Measurements from ENCODE around the gene CDKN2B. TPM values are rescaled to one million over a fixed set of nuclear protein-coding genes. Genes with fewer than 3 reads are reported as not detected.

CDKN2B gene
- total RNA-seq, 2 experiments from 2014 or later, result 2.0 to 3.7 TPM

- POLR2A ChIA-PET, result interaction anchor here (2.5 kb wide), 1 partner anchor 8 kb away, joined by 11 read pairs; no protein-coding TSS in a partner anchor
- DNase-seq (ENCODE audit: low spot score), result no peak
- BruUV-seq (replicated peaks), result no TSS peak
Observed at GRCh38 chr9:22045423-22045822, 36.3 kb upstream of the CDKN2B start.

GRCh38 chr9:22044583-22044982 lies 35.5 kb upstream of the CDKN2B start:
- Histone ChIP-seq H3K4me1 (ENCODE audit: insufficient read depth, low read length, poor library complexity, severe bottlenecking) (no peaks in the 10 kb centered on the region), H3K9me3 (ENCODE audit: low read length) (no peaks in the 10 kb centered on the region), H3K27ac (ENCODE audit: low read depth, low read length, poor library complexity, severe bottlenecking) (no peak overlapping the region), H2AFZ (ENCODE audit: low read length) (no peak overlapping the region), H3K4me3 (ENCODE audit: low read depth, low read length, poor library complexity, severe bottlenecking) (no peak overlapping the region), H4K20me1 (ENCODE audit: insufficient read depth, low read length) (no peaks in the 10 kb centered on the region), H3K79me2 (ENCODE audit: insufficient read depth, low read depth, low read length) (no peaks in the 10 kb centered on the region), H3K4me2 (ENCODE audit: low read length) (no peak overlapping the region), H3K36me3 (ENCODE audit: insufficient read depth, low read length) (no peaks in the 10 kb centered on the region; the same call in 1 of the 2 replicates), H3K9me2 (ENCODE audit: insufficient read depth, low read length) (no peaks in the 10 kb centered on the region)
- no peak for DNase-seq (ENCODE audit: low spot score)
- no TSS peak for BruUV-seq (replicated peaks)
- intact Hi-C loops (cut with micrococcal nuclease; ENCODE audit: unreplicated experiment), result no loop called here
- TF ChIP-seq, protein P1, sequence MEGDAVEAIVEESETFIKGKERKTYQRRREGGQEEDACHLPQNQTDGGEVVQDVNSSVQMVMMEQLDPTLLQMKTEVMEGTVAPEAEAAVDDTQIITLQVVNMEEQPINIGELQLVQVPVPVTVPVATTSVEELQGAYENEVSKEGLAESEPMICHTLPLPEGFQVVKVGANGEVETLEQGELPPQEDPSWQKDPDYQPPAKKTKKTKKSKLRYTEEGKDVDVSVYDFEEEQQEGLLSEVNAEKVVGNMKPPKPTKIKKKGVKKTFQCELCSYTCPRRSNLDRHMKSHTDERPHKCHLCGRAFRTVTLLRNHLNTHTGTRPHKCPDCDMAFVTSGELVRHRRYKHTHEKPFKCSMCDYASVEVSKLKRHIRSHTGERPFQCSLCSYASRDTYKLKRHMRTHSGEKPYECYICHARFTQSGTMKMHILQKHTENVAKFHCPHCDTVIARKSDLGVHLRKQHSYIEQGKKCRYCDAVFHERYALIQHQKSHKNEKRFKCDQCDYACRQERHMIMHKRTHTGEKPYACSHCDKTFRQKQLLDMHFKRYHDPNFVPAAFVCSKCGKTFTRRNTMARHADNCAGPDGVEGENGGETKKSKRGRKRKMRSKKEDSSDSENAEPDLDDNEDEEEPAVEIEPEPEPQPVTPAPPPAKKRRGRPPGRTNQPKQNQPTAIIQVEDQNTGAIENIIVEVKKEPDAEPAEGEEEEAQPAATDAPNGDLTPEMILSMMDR (conservative IDR thresholded peaks at IDR 0.05; ENCODE audit: low read length), result no peak
- no peak for TF ChIP-seq EZH2phosphoT487 (IDR thresholded peaks at IDR 0.05; ENCODE audit: borderline replicate concordance, low read depth, low read length)
- ChIA-PET POLR2A (interaction anchor here (2.5 kb wide), 1 partner anchor 9 kb away, joined by 11 read pairs; no protein-coding TSS in a partner anchor), CTCF (ENCODE audit: unreplicated experiment) (no interaction called here)

More at GRCh38 chr9:22045423-22045822, 36.3 kb upstream of the CDKN2B start:
- no peak overlapping the region for H3K4me3 ChIP-seq (ENCODE audit: low read depth, low read length, poor library complexity, severe bottlenecking)
- peaks cover under 1% of the 10 kb centered on the region for H3K4me1 ChIP-seq (ENCODE audit: insufficient read depth, low read length, poor library complexity, severe bottlenecking)
- intact Hi-C loops (cut with micrococcal nuclease; ENCODE audit: unreplicated experiment), result no loop called here
- no peaks in the 10 kb centered on the region for H3K79me2 ChIP-seq (ENCODE audit: insufficient read depth, low read depth, low read length)
- CTCF ChIA-PET (ENCODE audit: unreplicated experiment), result interaction anchor here (0.9 kb wide), 1 partner anchor 199 kb away, joined by 3 read pairs; no protein-coding TSS in a partner anchor
- no peaks in the 10 kb centered on the region for H3K9me2 ChIP-seq (ENCODE audit: insufficient read depth, low read length)
- H4K20me1 ChIP-seq (ENCODE audit: insufficient read depth, low read length), result no peaks in the 10 kb centered on the region
- H3K27ac ChIP-seq (ENCODE audit: low read depth, low read length, poor library complexity, severe bottlenecking), result no peak overlapping the region
- no peak overlapping the region for H2AFZ ChIP-seq (ENCODE audit: low read length)
- H3K36me3 ChIP-seq (ENCODE audit: insufficient read depth, low read length), result peaks cover 7% of the 10 kb centered on the region
- TF ChIP-seq EZH2phosphoT487 (IDR thresholded peaks at IDR 0.05; ENCODE audit: borderline replicate concordance, low read depth, low read length), result no peak
- TF ChIP-seq, protein P1 (conservative IDR thresholded peaks at IDR 0.05; ENCODE audit: low read length), result no peak
- no peaks in the 10 kb centered on the region for H3K9me3 ChIP-seq (ENCODE audit: low read length)
- H3K4me2 ChIP-seq (ENCODE audit: low read length), result no peak overlapping the region

DNA sequence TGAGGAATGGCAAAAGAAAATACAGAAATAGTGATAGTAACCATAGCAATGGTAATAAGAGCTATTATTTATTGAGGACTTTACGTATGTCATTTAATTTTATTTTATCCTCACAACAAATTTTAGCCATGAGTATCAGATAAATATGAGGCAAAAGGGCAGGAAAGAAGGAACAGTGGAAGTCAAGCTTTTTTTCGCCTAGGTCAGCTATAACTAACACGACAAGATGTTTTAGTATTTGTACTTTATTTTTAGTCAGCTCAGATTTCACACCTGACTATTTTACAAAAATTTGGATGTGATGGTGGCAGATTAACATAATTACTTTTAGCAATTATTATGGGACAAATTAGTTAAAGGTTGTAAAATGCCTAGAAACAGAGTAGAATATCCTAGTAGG lies 34.8 kb upstream of the CDKN2B start:
- Histone ChIP-seq H3K9me3 (ENCODE audit: low read length) (no peaks in the 10 kb centered on the region), H3K4me2 (ENCODE audit: low read length) (no peak overlapping the region), H3K4me3 (ENCODE audit: low read depth, low read length, poor library complexity, severe bottlenecking) (no peak overlapping the region), H3K27ac (ENCODE audit: low read depth, low read length, poor library complexity, severe bottlenecking) (no peak overlapping the region), H2AFZ (ENCODE audit: low read length) (no peak overlapping the region), H3K36me3 (ENCODE audit: insufficient read depth, low read length) (no peaks in the 10 kb centered on the region; the same call in 1 of the 2 replicates), H3K9me2 (ENCODE audit: insufficient read depth, low read length) (no peaks in the 10 kb centered on the region), H3K79me2 (ENCODE audit: insufficient read depth, low read depth, low read length) (no peaks in the 10 kb centered on the region), H4K20me1 (ENCODE audit: insufficient read depth, low read length) (no peaks in the 10 kb centered on the region), H3K4me1 (ENCODE audit: insufficient read depth, low read length, poor library complexity, severe bottlenecking) (no peaks in the 10 kb centered on the region)
- no TSS peak for BruUV-seq (replicated peaks)
- TF ChIP-seq EZH2phosphoT487 (IDR thresholded peaks at IDR 0.05; ENCODE audit: borderline replicate concordance, low read depth, low read length), result no peak
- TF ChIP-seq, protein P1 (conservative IDR thresholded peaks at IDR 0.05; ENCODE audit: low read length), result no peak
- CTCF ChIA-PET (ENCODE audit: unreplicated experiment), result no interaction called here
- DNase-seq (ENCODE audit: low spot score), result no peak
- POLR2A ChIA-PET, result interaction anchor here (0.8 to 2.5 kb wide), 2 partner anchors 10 to 52 kb away, joined by 3 to 11 read pairs; no protein-coding TSS in a partner anchor
- intact Hi-C loops (cut with micrococcal nuclease; ENCODE audit: unreplicated experiment), result no loop called here
